Colonic mucosa (tissue), 4 donors: ENCODE measurements around the gene NTRK3. TPM values are rescaled to one million over a fixed set of nuclear protein-coding genes. Genes with fewer than 3 reads are reported as not detected.

Experiments
- DNase-seq: peaks from one replicate; pipeline ENCODE4 v3.0.0-alpha.2; 2020
- H3K27ac ChIP-seq: fragments of 200-600 bp; one replicate; pipeline ENCODE4 v1.8.0; 2021
- H3K27me3 ChIP-seq: fragments of 200-600 bp; one replicate; pipeline ENCODE4 v1.8.0; 2021
- H3K36me3 ChIP-seq: fragments of 200-600 bp; one replicate; pipeline ENCODE4 v1.8.0; 2021
- H3K4me1 ChIP-seq: fragments of 200-600 bp; one replicate; pipeline ENCODE4 v1.8.0; 2021; ENCODE audit warnings: mild to moderate bottlenecking
- H3K4me3 ChIP-seq: fragments of 200-600 bp; one replicate; pipeline ENCODE4 v1.8.0; 2021
- H3K9ac ChIP-seq, 2 donors: one replicate each; pipeline ENCODE4 v1.7.0; 2013; ENCODE audit warnings: control low read depth in 2 of 2, low read depth in 2 of 2, low read length in 2 of 2
- H3K9me3 ChIP-seq: fragments of 200-600 bp; one replicate; pipeline ENCODE4 v1.8.0; 2021
- intact Hi-C: fragments of 100-400 bp; cut with DNase I; formaldehyde crosslinking; loops from one replicate; pipeline ENCODE4 v1.14.1; 2022
- total RNA-seq, 2 donors: library from RNA; stranded (reverse); fragmentation: NEBNext Ultra II Directional in 1 of 2; extraction: Animal tissue kit (Norgen Biotek cat#: 25700) in 1 of 2; gene quantifications; one replicate each; pipeline ENCODE4 v1.2.1, GENCODE V29; 2021
- TF ChIP-seq, protein P1 (sequence below): fragments of 200-600 bp; IDR thresholded peaks from one replicate; pipeline ENCODE4 v1.8.0; 2022; ENCODE audit warnings: antibody characterized with exemption, mild to moderate bottlenecking
- donor health status: healthy.
- donor health status: DM: no; HTN: no; CAD: no.
- donor health status: DM: no; HTN: no; CAD: no.

Gene NTRK3
- total RNA-seq, 2 donors from 2014 or later: 1.2 to 1.5 TPM

DNA sequence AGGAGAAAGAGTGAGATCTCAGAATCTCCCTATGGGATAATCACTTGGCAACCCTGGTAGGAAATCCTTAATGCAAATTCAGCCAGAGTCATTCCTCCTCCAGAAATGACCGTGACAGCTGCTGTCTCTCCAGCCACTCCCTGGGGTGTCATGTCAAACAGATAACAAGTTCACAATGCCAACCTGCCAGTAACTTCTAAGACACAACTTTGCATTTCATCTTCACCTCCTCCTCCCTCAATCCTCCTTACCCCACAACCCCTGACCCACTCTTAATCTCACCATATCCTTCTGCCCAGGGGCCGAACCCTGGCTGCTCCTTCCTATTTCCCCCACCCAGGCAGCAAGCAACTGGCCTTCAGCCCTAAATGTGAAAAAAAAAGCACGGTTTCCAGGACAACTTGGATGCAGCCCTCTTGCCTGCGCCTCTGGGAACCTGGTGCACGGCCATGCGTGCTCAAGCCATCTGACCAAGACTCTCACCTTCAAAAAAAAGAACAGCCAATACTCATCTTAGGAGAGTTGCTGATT, 166.0 kb downstream of the NTRK3 start:
- DNase-seq: no peak
- H3K9me3 ChIP-seq: no peaks in the 10 kb centered on the region
- H3K27me3 ChIP-seq: no peaks in the 10 kb centered on the region
- intact Hi-C loops: no loop called here
- no peaks in the 10 kb centered on the region for H3K4me1 ChIP-seq
- no peak overlapping the region for H3K4me3 ChIP-seq
- TF ChIP-seq, protein P1, sequence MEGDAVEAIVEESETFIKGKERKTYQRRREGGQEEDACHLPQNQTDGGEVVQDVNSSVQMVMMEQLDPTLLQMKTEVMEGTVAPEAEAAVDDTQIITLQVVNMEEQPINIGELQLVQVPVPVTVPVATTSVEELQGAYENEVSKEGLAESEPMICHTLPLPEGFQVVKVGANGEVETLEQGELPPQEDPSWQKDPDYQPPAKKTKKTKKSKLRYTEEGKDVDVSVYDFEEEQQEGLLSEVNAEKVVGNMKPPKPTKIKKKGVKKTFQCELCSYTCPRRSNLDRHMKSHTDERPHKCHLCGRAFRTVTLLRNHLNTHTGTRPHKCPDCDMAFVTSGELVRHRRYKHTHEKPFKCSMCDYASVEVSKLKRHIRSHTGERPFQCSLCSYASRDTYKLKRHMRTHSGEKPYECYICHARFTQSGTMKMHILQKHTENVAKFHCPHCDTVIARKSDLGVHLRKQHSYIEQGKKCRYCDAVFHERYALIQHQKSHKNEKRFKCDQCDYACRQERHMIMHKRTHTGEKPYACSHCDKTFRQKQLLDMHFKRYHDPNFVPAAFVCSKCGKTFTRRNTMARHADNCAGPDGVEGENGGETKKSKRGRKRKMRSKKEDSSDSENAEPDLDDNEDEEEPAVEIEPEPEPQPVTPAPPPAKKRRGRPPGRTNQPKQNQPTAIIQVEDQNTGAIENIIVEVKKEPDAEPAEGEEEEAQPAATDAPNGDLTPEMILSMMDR: no peak
- no peak overlapping the region for H3K27ac ChIP-seq
- no peaks in the 10 kb centered on the region for H3K36me3 ChIP-seq
- no peak overlapping the region for H3K9ac ChIP-seq

DNA sequence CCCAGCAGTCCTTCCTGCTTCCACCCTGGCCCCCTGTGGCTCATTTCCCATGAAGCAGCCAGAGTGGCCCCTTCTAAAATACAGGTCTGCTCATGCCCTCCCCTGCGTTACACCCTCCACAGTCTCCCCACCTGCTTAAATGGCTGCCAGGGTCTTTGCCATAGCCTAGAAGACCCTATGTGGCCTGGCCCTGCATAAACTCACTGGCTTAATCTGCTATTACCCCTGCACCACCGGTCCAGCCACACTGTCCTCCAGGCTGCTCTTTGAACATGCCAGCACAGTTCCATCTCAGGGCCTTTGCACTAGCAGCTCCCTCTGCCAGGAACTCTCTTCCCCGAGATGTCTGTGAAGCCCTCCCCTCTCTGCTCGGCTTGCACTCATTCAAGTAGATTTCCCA, 166.8 kb downstream of the NTRK3 start:
- Histone ChIP-seq H3K27me3 (no peaks in the 10 kb centered on the region), H3K4me1 (no peaks in the 10 kb centered on the region), H3K36me3 (no peaks in the 10 kb centered on the region), H3K4me3 (no peak overlapping the region), H3K9ac (no peak overlapping the region), H3K9me3 (no peaks in the 10 kb centered on the region), H3K27ac (no peak overlapping the region)
- intact Hi-C loops: no loop called here
- no peak for DNase-seq
- TF ChIP-seq, protein P1: no peak

DNA sequence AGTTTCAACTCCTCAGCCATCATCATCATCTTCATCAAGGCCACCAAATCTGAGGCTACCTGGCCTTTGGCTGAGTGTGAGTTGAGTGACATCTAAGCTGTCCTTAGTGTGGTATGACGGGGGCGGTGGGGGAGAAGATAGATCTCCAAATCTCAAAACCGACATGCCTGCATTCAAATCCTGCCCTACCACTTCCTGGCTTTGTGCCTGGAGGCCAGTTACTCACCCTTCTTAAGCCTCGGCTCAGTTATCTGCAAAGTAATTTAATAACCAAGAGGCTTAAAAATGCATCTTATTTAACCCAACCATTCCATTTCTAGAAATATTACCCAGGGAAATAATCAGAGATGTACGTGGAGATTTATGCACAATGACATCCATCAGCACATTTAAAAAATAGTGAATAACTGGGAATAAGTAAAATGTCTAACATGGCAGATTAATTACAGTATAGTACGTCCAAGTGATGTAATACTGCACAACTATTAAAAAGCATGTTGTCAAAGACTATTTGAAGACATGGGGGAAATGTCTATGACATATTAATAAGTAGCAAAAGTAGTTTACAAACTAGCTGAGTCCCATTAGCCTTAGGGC, 167.4 kb downstream of the NTRK3 start:
- Histone ChIP-seq H3K4me1 (no peaks in the 10 kb centered on the region), H3K9ac (no peak overlapping the region), H3K27me3 (no peaks in the 10 kb centered on the region), H3K4me3 (no peak overlapping the region), H3K27ac (no peak overlapping the region), H3K9me3 (no peaks in the 10 kb centered on the region), H3K36me3 (no peaks in the 10 kb centered on the region)
- TF ChIP-seq, protein P1: no peak
- no peak for DNase-seq
- intact Hi-C loops: no loop called here

DNA sequence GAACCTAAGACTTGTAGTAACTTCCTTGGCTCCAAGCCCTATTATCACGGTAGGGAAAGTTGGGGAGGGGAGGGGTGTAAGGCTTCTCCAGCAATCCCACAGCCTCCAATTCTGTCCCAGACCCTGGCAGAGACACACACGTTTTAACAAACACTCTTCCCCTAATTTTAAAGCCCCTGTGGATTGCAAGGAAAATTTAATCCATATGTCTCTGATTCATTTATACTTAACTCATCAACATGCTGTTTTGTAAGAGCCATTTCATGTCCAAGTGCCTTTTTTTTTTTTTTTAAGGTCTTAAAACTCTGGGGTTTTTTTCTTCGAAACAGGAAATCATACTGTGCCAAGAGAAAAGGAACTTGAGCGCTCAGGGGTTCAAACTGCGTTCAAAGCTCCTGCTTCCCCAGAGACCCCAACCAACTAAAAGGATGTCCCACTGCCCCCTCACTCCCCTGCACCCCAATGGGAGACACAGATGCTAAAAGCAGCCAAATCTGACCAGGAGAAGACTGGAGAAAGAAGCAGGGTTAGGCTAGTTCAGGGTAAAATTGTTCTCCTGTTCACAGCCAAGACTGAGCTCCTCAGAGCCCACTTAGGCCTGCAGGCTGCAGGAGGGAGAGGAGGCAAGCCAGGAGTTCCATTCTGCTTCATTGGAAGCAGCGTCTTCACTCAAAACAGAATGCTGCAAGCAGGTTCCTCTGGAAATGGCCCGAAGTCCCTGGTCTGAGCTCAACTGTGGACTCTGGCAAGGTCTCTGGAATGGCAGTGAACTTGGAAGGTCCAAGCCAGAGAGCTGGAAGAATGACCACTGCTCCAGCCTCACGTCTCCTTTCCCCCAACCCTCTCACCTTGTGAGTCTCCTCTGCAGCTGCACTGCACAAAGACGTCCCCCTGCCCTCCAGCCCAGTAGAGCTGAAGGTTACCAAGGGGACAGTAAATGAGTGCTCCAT, 172.5 kb downstream of the NTRK3 start:
- DNase-seq: no peak
- Histone ChIP-seq H3K36me3 (no peaks in the 10 kb centered on the region), H3K27ac (no peak overlapping the region), H3K9me3 (no peaks in the 10 kb centered on the region), H3K4me1 (no peaks in the 10 kb centered on the region), H3K4me3 (no peak overlapping the region), H3K27me3 (no peaks in the 10 kb centered on the region), H3K9ac (no peak overlapping the region)
- TF ChIP-seq, protein P1: no peak
- intact Hi-C loops: no loop called here

DNA sequence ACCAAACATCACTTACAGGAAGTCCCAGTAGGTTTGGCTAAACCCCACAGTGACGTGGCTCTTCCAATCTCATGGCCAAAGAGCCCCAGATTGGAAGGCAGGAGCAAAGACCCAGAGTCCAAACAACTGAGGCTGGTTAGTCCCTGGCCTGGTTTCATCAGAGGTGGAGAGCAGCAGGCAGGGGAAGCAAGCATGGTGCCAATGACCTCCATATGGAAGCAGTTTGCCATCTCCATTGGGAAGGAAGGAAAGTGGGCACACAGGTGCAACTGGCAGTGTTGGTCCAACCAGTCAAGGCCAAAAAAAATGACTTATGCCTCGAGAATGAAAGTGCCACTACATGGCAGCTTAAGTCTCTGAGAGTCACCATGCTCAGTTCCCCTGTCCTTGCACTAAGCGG, 175.9 kb downstream of the NTRK3 start:
- DNase-seq: no peak
- TF ChIP-seq, protein P1: no peak
- Histone ChIP-seq H3K4me1 (no peaks in the 10 kb centered on the region), H3K36me3 (no peaks in the 10 kb centered on the region), H3K9me3 (no peaks in the 10 kb centered on the region), H3K9ac (no peak overlapping the region), H3K27me3 (no peaks in the 10 kb centered on the region), H3K4me3 (no peak overlapping the region), H3K27ac (no peak overlapping the region)
- intact Hi-C loops: no loop called here
